Small intestine (tissue), 7 donors: Measurements from ENCODE around the gene CLDN34. TPM values are rescaled to one million over a fixed set of nuclear protein-coding genes. Genes with fewer than 3 reads are reported as not detected.

Experiments used
- DNase-seq, 2 donors: peaks; one replicate each; pipeline versions ENCODE4 v3.0.0 to v3.0.0-alpha.2; 2013
- FAIRE-seq: peaks from 2 replicates; lab custom pipeline; 2012; peaks lifted over from hg19 to GRCh38; lab: Jason Lieb, UNC
- H3K27ac ChIP-seq, 3 donors: one replicate each; pipeline ENCODE4 v1.5.1; 2013; ENCODE audit warnings: low read length in 2 of 3, mild to moderate bottlenecking in 2 of 3, control low read depth in 1 of 3, inconsistent platforms in 1 of 3, low read depth in 1 of 3, moderate library complexity in 1 of 3
- H3K27me3 ChIP-seq, 3 donors: one replicate each; pipeline ENCODE4 v1.6.1; 2013; ENCODE audit warnings: low read length in 3 of 3, inconsistent platforms in 1 of 3; ENCODE audit not compliant: control insufficient read depth in 3 of 3, insufficient read depth in 3 of 3
- H3K36me3 ChIP-seq, 3 donors: one replicate each; pipeline ENCODE4 v1.6.1; 2013; ENCODE audit warnings: low read length in 3 of 3, inconsistent platforms in 1 of 3, low read depth in 1 of 3, mild to moderate bottlenecking in 1 of 3, moderate library complexity in 1 of 3; ENCODE audit not compliant: control insufficient read depth in 3 of 3, insufficient read depth in 2 of 3
- H3K4me1 ChIP-seq, 3 donors: one replicate each; pipeline ENCODE4 v1.6.1; 2013; ENCODE audit warnings: low read length in 2 of 3, inconsistent platforms in 1 of 3, low read depth in 1 of 3, mild to moderate bottlenecking in 1 of 3, moderate library complexity in 1 of 3; ENCODE audit not compliant: control insufficient read depth in 3 of 3, insufficient read depth in 2 of 3
- H3K4me3 ChIP-seq, 3 donors: one replicate each; pipeline ENCODE4 v1.5.1; 2013; ENCODE audit warnings: low read length in 3 of 3, control low read depth in 1 of 3, inconsistent platforms in 1 of 3, low read depth in 1 of 3, mild to moderate bottlenecking in 1 of 3, moderate library complexity in 1 of 3
- H3K9me3 ChIP-seq, 2 donors: one replicate each; pipeline ENCODE4 v1.6.1; 2013; ENCODE audit warnings: low read depth in 1 of 2, low read length in 1 of 2; ENCODE audit not compliant: control insufficient read depth in 2 of 2, insufficient read depth in 1 of 2
- WGBS, 3 donors: extraction: QIAGEN DNeasy Blood & Tissue Kit; methylation state at CpG; one replicate each; pipeline ENCODE4 v1.1.7; 2013; 5-methylcytosine and 5-hydroxymethylcytosine counted together
- polyA plus RNA-seq, 4 donors: library from polyadenylated mRNA; stranded (reverse) in 3 of 4; unstranded in 1 of 4; fragments of 200-250 nt in 3 of 4; fragments of 120-200 nt in 1 of 4; gene quantifications; one replicate each; pipeline versions ENCODE4 v1.2.1 to v1.2.3, GENCODE V29; 2013
- donor health status: healthy with polysubstance abuse.
- donor health status: control.
- donor health status: control.
- donor health status: Bipolar disorder and iron deficiency.
- donor health status: healthy.

CLDN34 gene
- polyA plus RNA-seq, 4 donors = 0.10 TPM; not detected in 3

- FAIRE-seq (no peak), DNase-seq (no peak)
- 21 to 35% (median 28%) methylated on average over 1 of the region's 1 CpG for WGBS, 3 donors
Measured at GRCh38 chrX:9988762-9989161, 21.6 kb downstream of the CLDN34 start.

DNA sequence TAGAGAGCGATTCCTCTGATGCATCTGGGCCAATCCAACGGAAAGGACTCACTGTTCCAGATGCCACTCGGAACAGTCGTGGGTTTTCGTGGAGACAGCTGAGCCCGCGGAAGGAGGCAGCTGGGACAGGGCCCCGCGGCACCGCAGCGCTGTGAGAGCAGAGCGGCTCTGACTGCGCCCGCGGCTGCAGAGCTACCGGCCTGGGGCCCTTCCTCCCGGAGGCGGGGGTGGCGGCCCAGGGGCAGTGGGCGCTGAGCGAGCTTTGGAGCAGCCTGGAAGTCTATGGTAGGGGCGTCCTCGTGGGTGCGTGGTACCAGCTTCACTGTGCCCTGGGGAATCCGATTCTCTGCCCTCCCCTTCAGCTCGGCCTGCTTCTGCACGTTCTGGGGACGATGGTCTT, 24.9 kb downstream of the CLDN34 start:
- WGBS, 3 donors = 92 to 99% (median 97%) methylated on average over 20 to 28 of the region's 28 CpGs
- FAIRE-seq (no peak), DNase-seq (no peak)
- H3K4me3 ChIP-seq = no peak overlapping the region
- no peaks in the 10 kb centered on the region for H3K36me3 ChIP-seq
- H3K27ac ChIP-seq = no peak overlapping the region
- H3K9me3 ChIP-seq = peaks cover 0 to 11% of the 10 kb centered on the region in 2 donors
- no peaks in the 10 kb centered on the region for H3K4me1 ChIP-seq
- H3K27me3 ChIP-seq = no peaks in the 10 kb centered on the region

More at GRCh38 chrX:9988762-9989161, 21.6 kb downstream of the CLDN34 start:
- H3K27ac ChIP-seq = no peak overlapping the region
- no peaks in the 10 kb centered on the region for H3K4me1 ChIP-seq
- peaks cover 0 to 4% of the 10 kb centered on the region in 2 donors for H3K9me3 ChIP-seq
- no peak overlapping the region for H3K4me3 ChIP-seq
- no peaks in the 10 kb centered on the region for H3K36me3 ChIP-seq
- no peaks in the 10 kb centered on the region for H3K27me3 ChIP-seq

DNA sequence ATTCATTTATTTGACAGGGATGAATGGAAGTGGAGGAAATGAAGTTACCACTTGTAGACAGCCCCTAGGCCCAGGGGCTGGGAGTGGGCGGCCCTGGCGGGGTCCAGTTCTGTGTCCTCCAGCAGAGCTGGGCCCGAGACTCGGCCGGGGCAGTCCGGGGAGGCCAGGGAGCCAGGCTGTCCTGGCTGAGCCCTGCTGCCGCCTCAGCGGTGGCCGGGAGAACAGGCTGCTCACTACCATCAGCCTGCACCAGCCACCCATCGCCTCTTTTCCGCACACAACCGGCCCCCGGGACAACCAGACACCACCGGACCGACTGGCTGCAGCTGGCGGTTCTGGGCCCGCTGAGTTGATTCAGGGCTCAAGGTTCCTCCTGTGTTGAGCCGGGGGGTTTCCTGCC, 25.6 kb downstream of the CLDN34 start:
- H3K4me3 ChIP-seq = no peak overlapping the region
- DNase-seq (no peak), FAIRE-seq (no peak)
- H3K4me1 ChIP-seq = no peaks in the 10 kb centered on the region
- H3K27me3 ChIP-seq = no peaks in the 10 kb centered on the region
- 87 to 97% (median 96%) methylated on average over 15 to 18 of the region's 18 CpGs for WGBS, 3 donors
- no peak overlapping the region for H3K27ac ChIP-seq
- H3K9me3 ChIP-seq = peaks cover 0 to 11% of the 10 kb centered on the region in 2 donors
- H3K36me3 ChIP-seq = no peaks in the 10 kb centered on the region

DNA sequence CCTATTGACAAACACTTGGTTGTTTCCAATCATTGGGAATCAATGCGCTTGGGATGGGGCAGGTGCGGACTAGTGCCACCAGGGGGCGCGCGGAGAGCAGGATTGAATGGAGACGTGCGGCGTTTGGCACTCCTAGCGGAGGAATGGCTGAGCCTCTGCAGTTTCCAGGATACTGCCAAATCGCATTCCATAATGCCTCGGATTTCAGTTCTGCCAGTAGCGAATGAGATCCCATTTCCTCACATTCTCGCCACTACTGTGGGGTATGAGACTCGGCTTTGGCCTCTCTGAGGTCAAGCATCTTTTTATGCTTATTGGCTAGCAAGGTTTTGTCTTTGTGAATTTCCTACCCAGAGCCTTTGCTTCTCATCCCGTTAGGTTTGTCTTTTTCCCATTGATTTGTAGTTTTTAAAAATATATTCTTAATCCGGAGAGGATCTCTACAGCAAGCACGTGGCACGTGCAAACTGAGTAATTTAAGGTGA, 28.7 kb downstream of the CLDN34 start:
- no peak overlapping the region for H3K27ac ChIP-seq
- no peaks in the 10 kb centered on the region for H3K27me3 ChIP-seq
- H3K4me3 ChIP-seq = no peak overlapping the region
- H3K36me3 ChIP-seq = no peaks in the 10 kb centered on the region
- whole genome bisulfite sequencing, 3 donors = 25 to 32% (median 25%) methylated on average over 18 of the region's 18 CpGs
- FAIRE-seq (no peak), DNase-seq (peak; percentile 54 to 66)
- H3K9me3 ChIP-seq = peaks cover 0 to 11% of the 10 kb centered on the region in 2 donors
- H3K4me1 ChIP-seq = no peaks in the 10 kb centered on the region

DNA sequence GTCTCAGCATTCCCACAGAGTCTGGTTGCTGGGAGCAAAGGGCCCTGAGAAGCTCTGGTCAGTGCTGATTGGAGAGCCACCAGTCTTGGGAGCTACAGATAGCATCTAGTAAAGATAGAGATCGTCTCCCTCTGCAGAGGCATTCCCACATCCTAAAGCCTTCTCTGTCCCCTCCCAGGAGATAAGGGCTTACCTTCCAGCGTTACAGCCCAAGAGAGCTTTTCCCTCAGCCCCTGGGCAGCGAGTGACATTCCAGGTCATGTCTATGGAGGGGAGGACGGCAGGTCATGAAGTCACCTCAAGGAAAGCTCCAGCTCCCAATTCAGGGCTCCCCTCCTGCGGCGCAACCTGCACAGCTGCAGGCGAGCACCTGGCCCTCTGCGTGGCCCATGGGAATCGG, 29.9 kb downstream of the CLDN34 start:
- Histone ChIP-seq H3K27ac (no peak overlapping the region), H3K27me3 (no peaks in the 10 kb centered on the region), H3K4me3 (no peak overlapping the region), H3K4me1 (no peaks in the 10 kb centered on the region), H3K9me3 (peaks cover 0 to 11% of the 10 kb centered on the region in 2 donors), H3K36me3 (no peaks in the 10 kb centered on the region)
- FAIRE-seq (no peak), DNase-seq (no peak)
- WGBS, 3 donors = 84 to 97% (median 88%) methylated on average over 8 to 9 of the region's 9 CpGs

GRCh38 chrX:9997524-9997923, 30.4 kb downstream of the CLDN34 start:
- no peaks in the 10 kb centered on the region for H3K4me1 ChIP-seq
- FAIRE-seq (no peak), DNase-seq (no peak)
- H3K4me3 ChIP-seq = no peak overlapping the region
- peaks cover 0 to 11% of the 10 kb centered on the region in 2 donors for H3K9me3 ChIP-seq
- H3K27me3 ChIP-seq = no peaks in the 10 kb centered on the region
- H3K36me3 ChIP-seq = no peaks in the 10 kb centered on the region
- no peak overlapping the region for H3K27ac ChIP-seq
- 73 to 81% (median 74%) methylated on average over 8 of the region's 8 CpGs for WGBS, 3 donors

- WGBS, 3 donors = 84 to 93% (median 93%) methylated on average over 3 of the region's 3 CpGs
- no peak for FAIRE-seq
- H3K36me3 ChIP-seq = no peaks in the 10 kb centered on the region
Measured at GRCh38 chrX:10001496-10001895, 34.3 kb downstream of the CLDN34 start.

DNA sequence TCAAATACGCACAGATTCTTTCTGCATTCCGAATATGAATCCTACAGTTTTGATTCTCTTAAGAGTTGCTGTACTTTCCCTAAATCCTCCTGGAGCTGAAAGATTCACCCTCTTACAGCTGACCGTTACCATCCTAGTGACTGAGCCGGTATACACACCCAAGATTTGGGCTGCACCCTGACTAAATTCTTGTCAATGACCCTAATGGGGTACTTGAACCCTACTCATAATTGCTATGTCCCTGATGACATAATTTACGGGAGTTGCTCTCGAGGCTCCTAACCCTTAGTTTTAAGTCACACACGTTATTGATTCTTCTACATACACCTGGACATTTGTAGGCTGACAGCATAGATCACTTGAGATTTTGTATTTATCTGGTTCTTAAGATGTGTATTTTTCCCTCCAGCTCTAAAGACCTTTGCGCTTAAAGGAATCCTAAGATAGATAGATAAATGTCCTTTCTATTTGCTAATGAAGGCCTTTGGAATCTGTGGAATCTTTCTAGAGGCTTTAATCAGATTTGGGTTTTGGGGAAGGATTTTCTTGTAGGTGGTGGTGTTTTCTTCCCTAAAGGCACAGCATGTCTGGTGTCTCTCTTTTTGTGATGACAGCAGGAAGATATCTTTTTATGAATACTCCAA, 37.8 kb downstream of the CLDN34 start:
- WGBS, 3 donors = 84 to 95% (median 92%) methylated on average over 8 of the region's 8 CpGs
- Histone ChIP-seq H3K4me3 (no peak overlapping the region), H3K9me3 (no peaks in the 10 kb centered on the region), H3K36me3 (no peaks in the 10 kb centered on the region), H3K4me1 (no peaks in the 10 kb centered on the region), H3K27ac (no peak overlapping the region), H3K27me3 (no peaks in the 10 kb centered on the region)
- FAIRE-seq (no peak), DNase-seq (no peak)

More at GRCh38 chrX:10001496-10001895, 34.3 kb downstream of the CLDN34 start:
- no peak for DNase-seq
- no peak overlapping the region for H3K4me3 ChIP-seq
- no peak overlapping the region for H3K27ac ChIP-seq
- no peaks in the 10 kb centered on the region for H3K27me3 ChIP-seq
- H3K4me1 ChIP-seq = no peaks in the 10 kb centered on the region
- no peaks in the 10 kb centered on the region for H3K9me3 ChIP-seq
